Activated CD8-positive, alpha-beta memory T cell treated with anti-CD3 and anti-CD28 coated beads for 36 hours (primary cell): ENCODE measurements around the gene SLC10A3. TPM values are rescaled to one million over a fixed set of nuclear protein-coding genes. Genes with fewer than 3 reads are reported as not detected.

ENCODE experiments used
- CTCF ChIA-PET: fragments of 350-600 bp; sonication (Branson Sonifier 250); formaldehyde crosslinking; loops from one replicate; lab custom pipeline; 2021; ENCODE audit warnings: antibody characterized with exemption; lab: Charles Lee
- POLR2A ChIA-PET: fragments of 350-600 bp; sonication (Branson Sonifier 250); formaldehyde crosslinking; loops from one replicate; lab custom pipeline; 2021; ENCODE audit warnings: antibody characterized with exemption; lab: Charles Lee
- total RNA-seq, 2 experiments: library from RNA; stranded (reverse); gene quantifications; one replicate each; pipeline ENCODE4 v1.2.3, GENCODE V29; 2021

SLC10A3 gene
- total RNA-seq, 2 experiments from 2014 or later: 34.3 to 37.2 TPM

GRCh38 chrX:154471839-154472684 is 18.4 kb downstream of the SLC10A3 start:
- ChIA-PET CTCF (no interaction called here), POLR2A (no interaction called here)

- CTCF ChIA-PET: no interaction called here
- POLR2A ChIA-PET: no interaction called here
These were observed 19.4 kb downstream of the SLC10A3 start for GRCh38 chrX:154470914-154471568.

- ChIA-PET CTCF (no interaction called here), POLR2A (no interaction called here)
These were observed 20.0 kb downstream of the SLC10A3 start for GRCh38 chrX:154470434-154470833.

GRCh38 chrX:154469880-154470279 is 20.5 kb downstream of the SLC10A3 start:
- CTCF ChIA-PET: interaction anchor here (0.6 kb wide), 1 partner anchor 53 kb away, joined by 4 read pairs; no protein-coding TSS in a partner anchor
- POLR2A ChIA-PET: no interaction called here

DNA sequence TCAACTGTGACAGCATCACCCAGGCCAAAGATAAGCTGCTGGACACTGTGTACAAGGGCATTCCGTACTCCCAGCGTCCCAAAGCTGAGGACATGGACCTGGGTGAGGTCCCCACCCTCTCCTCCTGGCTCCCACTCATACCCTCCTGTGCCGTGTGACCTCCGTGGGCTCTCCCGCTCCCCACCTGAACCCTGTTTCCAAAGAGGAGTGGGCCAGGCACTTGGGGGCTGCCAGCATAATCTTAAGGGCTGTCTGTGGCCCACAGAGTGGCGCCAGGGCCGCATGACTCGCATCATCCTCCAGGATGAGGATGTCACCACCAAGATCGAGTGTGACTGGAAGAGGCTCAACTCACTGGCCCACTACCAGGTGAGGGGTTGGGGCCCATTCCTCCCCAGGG is 21.3 kb downstream of the SLC10A3 start:
- CTCF ChIA-PET: no interaction called here

GRCh38 chrX:154468217-154468616 is 22.2 kb downstream of the SLC10A3 start:
- CTCF ChIA-PET: no interaction called here
- POLR2A ChIA-PET: interaction anchor here (1.2 kb wide), 1 partner anchor 8 kb away, joined by 3 read pairs; no protein-coding TSS in a partner anchor

More for the DNA sequence above, 21.3 kb downstream of the SLC10A3 start:
- POLR2A ChIA-PET: no interaction called here

- CTCF ChIA-PET: no interaction called here
- POLR2A ChIA-PET: interaction anchor here (1.2 kb wide), 1 partner anchor 8 kb away, joined by 3 read pairs; no protein-coding TSS in a partner anchor
These were observed 22.9 kb downstream of the SLC10A3 start for GRCh38 chrX:154467556-154467955.

GRCh38 chrX:154466907-154467306 is 23.5 kb downstream of the SLC10A3 start:
- POLR2A ChIA-PET: interaction anchor here (1.2 kb wide), 1 partner anchor 9 kb away, joined by 3 read pairs; no protein-coding TSS in a partner anchor
- CTCF ChIA-PET: no interaction called here

DNA sequence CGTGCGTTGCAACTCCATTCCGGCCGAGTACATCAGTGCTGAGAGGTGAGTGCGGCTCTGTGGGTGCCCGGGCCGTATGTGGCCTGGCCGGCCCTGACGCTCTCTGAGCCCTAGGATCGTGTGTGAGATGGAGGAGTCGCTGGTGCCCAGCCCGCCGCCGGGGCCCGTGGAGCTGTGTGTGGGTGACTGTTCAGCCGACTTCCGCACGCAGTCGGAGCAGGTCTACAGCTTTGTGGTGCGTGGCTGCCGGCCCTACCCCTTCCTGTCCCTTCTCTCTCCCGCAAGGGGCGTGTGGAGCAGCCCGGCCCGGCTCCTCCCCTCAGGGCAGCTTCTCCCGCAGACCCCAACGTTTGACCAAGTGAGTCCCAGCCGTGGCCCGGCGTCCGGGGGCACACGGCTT is 24.4 kb downstream of the SLC10A3 start:
- CTCF ChIA-PET: no interaction called here
- POLR2A ChIA-PET: interaction anchor here (0.9 kb wide), 1 partner anchor 10 kb away, joined by 3 read pairs; no protein-coding TSS in a partner anchor

DNA sequence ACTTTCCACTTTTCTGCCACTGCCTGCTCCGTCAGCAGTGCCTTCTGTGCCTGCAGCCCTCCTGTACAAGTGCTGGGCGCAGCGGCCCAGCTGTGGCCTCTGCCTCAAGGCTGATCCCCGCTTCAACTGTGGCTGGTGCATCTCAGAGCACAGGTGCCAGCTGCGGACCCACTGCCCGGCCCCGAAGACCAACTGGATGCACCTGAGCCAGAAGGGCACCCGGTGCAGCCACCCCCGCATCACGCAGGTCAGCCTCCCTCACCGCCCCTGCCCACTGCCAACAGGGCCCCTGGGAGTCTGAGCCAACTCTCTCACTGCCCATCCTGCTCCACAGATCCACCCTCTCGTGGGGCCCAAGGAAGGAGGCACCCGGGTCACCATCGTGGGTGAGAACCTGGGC is 24.8 kb downstream of the SLC10A3 start:
- ChIA-PET CTCF (no interaction called here), POLR2A (interaction anchor here (0.9 kb wide), 1 partner anchor 11 kb away, joined by 3 read pairs; no protein-coding TSS in a partner anchor)

DNA sequence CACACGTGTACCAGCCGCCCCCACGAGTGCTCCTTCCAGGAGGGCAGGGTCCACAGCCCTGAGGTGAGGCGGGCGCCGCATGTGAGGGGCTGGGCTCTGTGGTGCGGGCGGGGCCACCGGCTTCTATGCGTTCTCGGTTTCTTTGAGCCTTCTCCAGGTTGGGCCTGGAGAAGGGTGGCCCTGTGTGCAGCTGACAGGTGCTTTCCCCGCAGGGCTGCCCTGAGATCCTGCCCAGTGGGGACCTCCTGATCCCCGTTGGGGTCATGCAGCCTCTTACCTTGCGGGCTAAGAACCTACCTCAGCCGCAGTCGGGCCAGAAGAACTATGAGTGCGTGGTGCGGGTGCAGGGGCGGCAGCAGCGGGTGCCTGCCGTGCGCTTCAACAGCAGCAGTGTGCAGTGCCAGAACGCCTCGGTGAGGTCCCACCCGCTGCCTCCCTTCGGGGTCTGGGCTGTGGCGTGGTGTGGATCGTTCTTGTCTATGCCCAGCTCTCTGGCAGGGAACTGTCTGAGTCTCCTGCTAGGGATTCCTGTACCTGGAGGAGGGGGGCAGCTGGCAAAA is 25.5 kb downstream of the SLC10A3 start:
- ChIA-PET CTCF (no interaction called here), POLR2A (no interaction called here)

DNA sequence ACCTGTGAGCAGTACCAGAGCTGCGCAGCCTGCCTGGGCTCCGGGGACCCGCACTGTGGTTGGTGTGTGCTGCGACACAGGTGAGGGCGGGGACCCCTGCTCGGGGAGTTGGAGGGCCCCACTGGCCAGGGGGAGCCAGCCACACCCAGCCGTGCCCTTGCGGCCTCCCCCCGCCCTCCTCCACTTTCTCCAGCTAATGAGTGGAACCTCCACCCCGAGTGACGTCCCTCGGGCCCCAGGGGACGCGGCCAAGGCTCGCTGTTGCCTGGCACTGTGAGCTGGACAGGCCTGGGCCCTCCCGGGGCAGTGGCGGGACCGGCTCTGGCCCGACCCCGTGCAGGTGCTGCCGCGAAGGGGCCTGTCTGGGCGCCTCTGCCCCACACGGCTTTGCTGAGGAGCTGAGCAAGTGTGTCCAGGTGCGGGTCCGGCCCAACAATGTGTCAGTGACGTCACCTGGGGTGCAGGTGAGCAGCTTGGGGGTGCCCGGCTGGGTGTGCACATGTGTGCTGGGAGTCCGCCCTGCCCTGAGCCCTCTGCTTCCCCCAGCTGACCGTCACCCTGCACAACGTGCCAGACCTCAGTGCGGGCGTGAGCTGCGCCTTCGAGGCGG is 26.7 kb downstream of the SLC10A3 start:
- ChIA-PET CTCF (interaction anchor here (0.5 kb wide), 1 partner anchor 11 kb away, joined by 6 read pairs; no protein-coding TSS in a partner anchor), POLR2A (no interaction called here)

GRCh38 chrX:154462396-154462795 is 28.0 kb downstream of the SLC10A3 start:
- CTCF ChIA-PET: no interaction called here
- POLR2A ChIA-PET: no interaction called here

GRCh38 chrX:154460326-154460725 is 30.1 kb downstream of the SLC10A3 start:
- POLR2A ChIA-PET: no interaction called here
- CTCF ChIA-PET: no interaction called here

- ChIA-PET CTCF (no interaction called here), POLR2A (no interaction called here)
These were observed 30.6 kb downstream of the SLC10A3 start for GRCh38 chrX:154459832-154460231.

- ChIA-PET POLR2A (interaction anchor here (1.0 kb wide), 1 partner anchor 31 kb away, joined by 3 read pairs; the partner anchor contains the start of gene ATP6AP1), CTCF (no interaction called here)
These were observed 31.3 kb downstream of the SLC10A3 start for GRCh38 chrX:154458954-154459778.

GRCh38 chrX:154458116-154458953 is 32.1 kb downstream of the SLC10A3 start, which contains the start of gene PLXNA3:
PLXNA3 (plus strand) TSS chrX:154458281; CDS start chrX:154460184, 1,903 bp downstream.
- ChIA-PET CTCF (no interaction called here), POLR2A (interaction anchor here (1.0 kb wide), 1 partner anchor 30 kb away, joined by 3 read pairs; the partner anchor contains the start of gene ATP6AP1)
